ENCODE results near the gene SH2D1A.
"Not testable (repeated sequence)": the region's sequence is repeated elsewhere in the genome, so short reads cannot be mapped to it uniquely, and the experiment has no call there.

Gene SH2D1A

GRCh38 chrX:124346117-124346876, at the start of gene SH2D1A:
Gene SH2D1A, plus strand, starts transcription at chrX:124346563. Its CDS starts 80 bp downstream, at chrX:124346643.
- no peak for DNase-seq

- not testable (repeated sequence) for DNase-seq
Observed at GRCh38 chrX:124299323-124299722, 47.0 kb upstream of the SH2D1A start.

- no peak for DNase-seq
Observed at GRCh38 chrX:124300405-124300804, 46.0 kb upstream of the SH2D1A start.

GRCh38 chrX:124307253-124307907, 39.0 kb upstream of the SH2D1A start:
- no peak for DNase-seq

- DNase-seq = no peak
Observed at GRCh38 chrX:124325732-124326131, 20.6 kb upstream of the SH2D1A start.

- no peak for DNase-seq
Observed at GRCh38 chrX:124328765-124329164, 17.6 kb upstream of the SH2D1A start.

- DNase-seq = no peak
Observed at GRCh38 chrX:124332481-124333424, 13.6 kb upstream of the SH2D1A start, which contains the start of gene TEX13D. Gene TEX13D, plus strand, starts transcription at chrX:124332660. Its CDS starts 258 bp downstream, at chrX:124332918.

GRCh38 chrX:124333862-124334261, 12.5 kb upstream of the SH2D1A start:
- DNase-seq = no peak

GRCh38 chrX:124334555-124334954, 11.8 kb upstream of the SH2D1A start:
- DNase-seq = not testable (repeated sequence)

- DNase-seq = no peak
Observed at GRCh38 chrX:124335598-124335997, 10.8 kb upstream of the SH2D1A start.

GRCh38 chrX:124337916-124338315, 8.4 kb upstream of the SH2D1A start:
- no peak for DNase-seq

- no peak for DNase-seq
Observed at GRCh38 chrX:124338733-124339514, 7.4 kb upstream of the SH2D1A start.

GRCh38 chrX:124341396-124342132, 4.8 kb upstream of the SH2D1A start:
- no peak for DNase-seq

- DNase-seq = no peak
Observed at GRCh38 chrX:124342174-124342867, 4.0 kb upstream of the SH2D1A start.

GRCh38 chrX:124343016-124343415, 3.3 kb upstream of the SH2D1A start:
- no peak for DNase-seq

- peak; percentile 43 for DNase-seq
Observed at GRCh38 chrX:124344246-124344645, 2.1 kb upstream of the SH2D1A start.

GRCh38 chrX:124346877-124347241, 496 bp downstream of the SH2D1A start:
- no peak for DNase-seq

GRCh38 chrX:124347242-124347641, 879 bp downstream of the SH2D1A start:
- no peak for DNase-seq

- no peak for DNase-seq
Observed at GRCh38 chrX:124348182-124348581, 1.8 kb downstream of the SH2D1A start.

GRCh38 chrX:124348885-124349453, 2.6 kb downstream of the SH2D1A start:
- no peak for DNase-seq

- no peak for DNase-seq
Observed at GRCh38 chrX:124354648-124355047, 8.3 kb downstream of the SH2D1A start.

Data from MV-4-11 (cell line).